Parathyroid adenoma (tissue), 2 donors: ENCODE data around the gene SLC35F3.

Experiments
- H2AFZ ChIP-seq: fragments of 300-600 bp; sonication (generic); one replicate; pipeline ENCODE4 v1.7.0; 2017; ENCODE audit warnings: antibody characterized with exemption, mild to moderate bottlenecking
- H3K27ac ChIP-seq: fragments of 300-600 bp; sonication (generic); one replicate; pipeline ENCODE4 v1.7.0; 2017
- H3K27me3 ChIP-seq: fragments of 300-600 bp; sonication (generic); one replicate; pipeline ENCODE4 v1.7.0; 2017; ENCODE audit warnings: low read length; ENCODE audit not compliant: control insufficient read depth, insufficient read depth
- H3K36me3 ChIP-seq: fragments of 300-600 bp; sonication (generic); one replicate; pipeline ENCODE4 v1.7.0; 2017; ENCODE audit warnings: low read length; ENCODE audit not compliant: control insufficient read depth, insufficient read depth
- H3K4me1 ChIP-seq: fragments of 300-600 bp; sonication (generic); one replicate; pipeline ENCODE4 v1.7.0; 2017; ENCODE audit warnings: control low read depth
- H3K4me2 ChIP-seq: fragments of 300-600 bp; sonication (generic); one replicate; pipeline ENCODE4 v1.7.0; 2017; ENCODE audit warnings: low read length
- H3K4me3 ChIP-seq: fragments of 300-600 bp; sonication (generic); one replicate; pipeline ENCODE4 v1.7.0; 2017; ENCODE audit warnings: low read depth, low read length
- H3K79me2 ChIP-seq: fragments of 300-600 bp; sonication (generic); one replicate; pipeline ENCODE4 v1.7.0; 2017; ENCODE audit warnings: control low read depth
- H3K9ac ChIP-seq: fragments of 300-600 bp; sonication (generic); one replicate; pipeline ENCODE4 v1.7.0; 2017; ENCODE audit warnings: mild to moderate bottlenecking
- H3K9me3 ChIP-seq: fragments of 300-600 bp; sonication (generic); one replicate; pipeline ENCODE4 v1.7.0; 2017; ENCODE audit warnings: low read length; ENCODE audit not compliant: control insufficient read depth
- CTCF ChIP-seq: fragments of 300-600 bp; sonication (generic); IDR thresholded peaks from one replicate; pipeline ENCODE4 v1.7.0; 2017; ENCODE audit warnings: antibody characterized with exemption, mild to moderate bottlenecking
- donor health status: primary hyperparathyroidism.

Gene SLC35F3

GRCh38 chr1:234281826-234282489 is 377.5 kb downstream of the SLC35F3 start:
- Histone ChIP-seq H3K9ac (no peak overlapping the region), H3K27ac (no peak overlapping the region), H3K4me2 (no peak overlapping the region), H3K79me2 (no peaks in the 10 kb centered on the region), H3K4me3 (no peak overlapping the region), H3K4me1 (no peaks in the 10 kb centered on the region), H3K36me3 (no peaks in the 10 kb centered on the region), H3K27me3 (no peaks in the 10 kb centered on the region), H2AFZ (no peak overlapping the region), H3K9me3 (no peaks in the 10 kb centered on the region)
- no peak for TF ChIP-seq CTCF

GRCh38 chr1:234286206-234286605 is 381.7 kb downstream of the SLC35F3 start:
- Histone ChIP-seq H3K27me3 (no peaks in the 10 kb centered on the region), H3K36me3 (no peaks in the 10 kb centered on the region), H3K4me1 (no peaks in the 10 kb centered on the region), H3K4me2 (no peak overlapping the region), H2AFZ (no peak overlapping the region), H3K79me2 (no peaks in the 10 kb centered on the region), H3K27ac (no peak overlapping the region), H3K4me3 (no peak overlapping the region), H3K9ac (no peak overlapping the region), H3K9me3 (no peaks in the 10 kb centered on the region)
- no peak for TF ChIP-seq CTCF

- Histone ChIP-seq H3K36me3 (no peaks in the 10 kb centered on the region), H3K9ac (no peak overlapping the region), H3K4me2 (no peak overlapping the region), H3K9me3 (no peaks in the 10 kb centered on the region), H3K27ac (no peak overlapping the region), H3K4me1 (no peaks in the 10 kb centered on the region), H3K4me3 (no peak overlapping the region), H3K27me3 (no peaks in the 10 kb centered on the region), H2AFZ (no peak overlapping the region), H3K79me2 (no peaks in the 10 kb centered on the region)
- TF ChIP-seq CTCF, result no peak
Observed at GRCh38 chr1:234288946-234289345, 384.5 kb downstream of the SLC35F3 start.

GRCh38 chr1:234289538-234290305 is 385.2 kb downstream of the SLC35F3 start:
- Histone ChIP-seq H3K4me1 (no peaks in the 10 kb centered on the region), H3K4me2 (no peak overlapping the region), H3K27ac (no peak overlapping the region), H3K27me3 (no peaks in the 10 kb centered on the region), H2AFZ (no peak overlapping the region), H3K79me2 (no peaks in the 10 kb centered on the region), H3K9me3 (no peaks in the 10 kb centered on the region), H3K4me3 (no peak overlapping the region), H3K36me3 (no peaks in the 10 kb centered on the region), H3K9ac (no peak overlapping the region)
- TF ChIP-seq CTCF, result no peak
